MM.1S (cell line): ENCODE data around the gene FGGY.

Experiments used
- EZH2 ChIP-seq: fragments of 300-600 bp; sonication (generic); optimal IDR thresholded peaks from 2 replicates; pipeline ENCODE3; 2017; ENCODE audit warnings: low read depth, mild to moderate bottlenecking, antibody characterized with exemption, low read length, mixed read lengths
- EZH2phosphoT487 ChIP-seq: fragments of 300-600 bp; sonication (generic); IDR thresholded peaks from 2 replicates; pipeline ENCODE4 v1.6.1; 2018; ENCODE audit warnings: antibody characterized with exemption, low read length
- TF ChIP-seq, protein P1 (sequence below): fragments of 300-600 bp; sonication (generic); IDR thresholded peaks from 2 replicates; pipeline ENCODE4 v1.5.1; 2016; ENCODE audit warnings: antibody characterized with exemption, low read length, mixed read lengths

DNA sequence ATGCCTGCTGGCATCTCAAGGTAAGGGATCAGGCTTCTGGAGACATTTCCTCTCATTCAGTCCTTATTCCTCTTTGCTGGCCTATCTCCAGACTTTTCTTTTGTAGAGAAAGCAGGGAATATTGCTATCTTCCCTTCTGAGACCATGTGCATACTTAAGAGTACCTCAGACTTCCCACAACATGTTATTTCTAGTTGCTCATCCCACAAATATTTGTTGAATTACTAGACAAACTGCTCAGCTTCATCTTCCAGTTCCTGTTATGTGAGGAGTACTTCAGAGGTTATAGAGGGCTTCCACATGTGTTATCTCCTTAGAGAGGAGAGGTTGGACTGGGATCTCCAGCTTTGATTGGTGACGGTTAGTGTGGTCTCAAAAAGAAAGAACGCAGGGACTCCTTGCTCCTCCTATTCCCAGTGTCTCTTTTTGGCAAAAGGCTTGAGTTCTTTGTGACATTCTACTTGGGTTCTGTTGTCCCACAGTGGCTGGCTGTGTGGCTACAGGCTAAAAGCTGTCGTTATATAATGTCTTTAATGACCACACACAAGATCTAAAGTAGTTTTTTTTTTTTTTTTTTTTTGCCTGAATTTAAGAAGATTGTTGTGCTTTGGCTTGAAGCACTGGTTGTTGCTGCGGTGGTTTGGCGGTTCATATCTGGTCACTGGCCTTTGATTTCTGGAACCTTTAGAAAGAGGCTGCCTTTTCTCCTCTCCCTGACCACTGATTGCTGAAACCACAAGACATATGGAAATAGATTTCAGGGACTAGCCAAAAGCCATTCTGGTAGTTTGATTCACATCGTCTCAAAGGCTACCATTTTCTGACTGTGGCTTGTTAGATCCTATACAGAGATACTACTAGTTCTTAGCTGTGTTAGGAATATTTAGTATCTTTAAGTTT is 78.7 kb downstream of the FGGY start:
- TF ChIP-seq, protein P1, sequence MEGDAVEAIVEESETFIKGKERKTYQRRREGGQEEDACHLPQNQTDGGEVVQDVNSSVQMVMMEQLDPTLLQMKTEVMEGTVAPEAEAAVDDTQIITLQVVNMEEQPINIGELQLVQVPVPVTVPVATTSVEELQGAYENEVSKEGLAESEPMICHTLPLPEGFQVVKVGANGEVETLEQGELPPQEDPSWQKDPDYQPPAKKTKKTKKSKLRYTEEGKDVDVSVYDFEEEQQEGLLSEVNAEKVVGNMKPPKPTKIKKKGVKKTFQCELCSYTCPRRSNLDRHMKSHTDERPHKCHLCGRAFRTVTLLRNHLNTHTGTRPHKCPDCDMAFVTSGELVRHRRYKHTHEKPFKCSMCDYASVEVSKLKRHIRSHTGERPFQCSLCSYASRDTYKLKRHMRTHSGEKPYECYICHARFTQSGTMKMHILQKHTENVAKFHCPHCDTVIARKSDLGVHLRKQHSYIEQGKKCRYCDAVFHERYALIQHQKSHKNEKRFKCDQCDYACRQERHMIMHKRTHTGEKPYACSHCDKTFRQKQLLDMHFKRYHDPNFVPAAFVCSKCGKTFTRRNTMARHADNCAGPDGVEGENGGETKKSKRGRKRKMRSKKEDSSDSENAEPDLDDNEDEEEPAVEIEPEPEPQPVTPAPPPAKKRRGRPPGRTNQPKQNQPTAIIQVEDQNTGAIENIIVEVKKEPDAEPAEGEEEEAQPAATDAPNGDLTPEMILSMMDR: no peak
- TF ChIP-seq EZH2 (no peak), EZH2phosphoT487 (no peak)
